GM23338 (cell line): Measurements from ENCODE around the gene JRKL. TPM values are rescaled to one million over a fixed set of nuclear protein-coding genes. Genes with fewer than 3 reads are reported as not detected.

Experiments used
- ATAC-seq: fragments of 200-7000 bp; cut with Tn5 transposase; 3 replicates; pipeline ENCODE4 v1.9.1; 2020
- DNase-seq: peaks from one replicate; pipeline ENCODE4 v3.0.0-alpha.2; 2015; ENCODE audit warnings: low spot score
- H2AFZ ChIP-seq: fragments of 200-600 bp; sonication (generic); 2 replicates; pipeline ENCODE4 v1.8.0; 2016; ENCODE audit warnings: antibody characterized with exemption, mild to moderate bottlenecking, moderate library complexity
- H3F3A ChIP-seq: fragments of 200-600 bp; sonication (generic); replicated peaks from 2 replicates; pipeline ENCODE4 v1.8.0; 2017; ENCODE audit warnings: antibody characterized with exemption, mixed run types, low read depth
- H3K27ac ChIP-seq: fragments of 200-600 bp; sonication (generic); 2 replicates; pipeline ENCODE4 v1.6.1; 2016; ENCODE audit warnings: low read depth
- H3K27me3 ChIP-seq: fragments of 200-600 bp; sonication (generic); 2 replicates; pipeline ENCODE4 v1.8.0; 2016; ENCODE audit warnings: mild to moderate bottlenecking, mixed run types, moderate library complexity; ENCODE audit not compliant: insufficient read depth
- H3K36me3 ChIP-seq: fragments of 200-600 bp; sonication (generic); 2 replicates; pipeline ENCODE4 v1.8.0; 2016; ENCODE audit warnings: mild to moderate bottlenecking; ENCODE audit not compliant: insufficient read depth
- H3K4me1 ChIP-seq: fragments of 200-600 bp; sonication (generic); 2 replicates; pipeline ENCODE4 v1.8.0; 2016; ENCODE audit warnings: mild to moderate bottlenecking, moderate library complexity; ENCODE audit not compliant: insufficient read depth
- H3K4me2 ChIP-seq: fragments of 200-600 bp; sonication (generic); 2 replicates; pipeline ENCODE4 v1.7.1; 2017; ENCODE audit warnings: mixed run types
- H3K4me3 ChIP-seq: fragments of 200-600 bp; sonication (generic); 2 replicates; pipeline ENCODE4 v1.6.1; 2016; ENCODE audit warnings: mixed run types
- H3K79me2 ChIP-seq: fragments of 200-600 bp; sonication (generic); replicated peaks from 2 replicates; pipeline ENCODE4 v1.8.0; 2017; ENCODE audit warnings: mild to moderate bottlenecking; ENCODE audit not compliant: insufficient read depth
- H3K9me2 ChIP-seq: fragments of 200-600 bp; sonication (generic); 2 replicates; pipeline ENCODE4 v1.8.0; 2017; ENCODE audit not compliant: insufficient read depth
- H4K20me1 ChIP-seq: fragments of 200-600 bp; sonication (generic); replicated peaks from 2 replicates; pipeline ENCODE4 v1.8.0; 2017; ENCODE audit warnings: mild to moderate bottlenecking; ENCODE audit not compliant: insufficient read depth
- H3K27ac Mint-ChIP-seq: 2 replicates; pipeline ENCODE4 v1.8.0; 2020; ENCODE audit warnings: inconsistent platforms, mild to moderate bottlenecking, moderate library complexity, mixed read lengths
- H3K27me3 Mint-ChIP-seq: 3 replicates; pipeline ENCODE4 v1.8.0; 2022; ENCODE audit warnings: low read depth, mild to moderate bottlenecking, moderate library complexity, mixed read lengths, inconsistent platforms; ENCODE audit not compliant: insufficient read depth, poor library complexity
- H3K36me3 Mint-ChIP-seq: 3 replicates; pipeline ENCODE4 v1.8.0; 2021; ENCODE audit warnings: low read depth, mild to moderate bottlenecking, inconsistent platforms, moderate library complexity, mixed read lengths
- H3K4me1 Mint-ChIP-seq: 3 replicates; pipeline ENCODE4 v1.8.0; 2020; ENCODE audit warnings: mild to moderate bottlenecking, inconsistent platforms, mixed read lengths
- H3K4me3 Mint-ChIP-seq: 3 replicates; pipeline ENCODE4 v1.8.0; 2021; ENCODE audit warnings: moderate library complexity, mild to moderate bottlenecking, inconsistent platforms, mixed read lengths
- H3K9me3 Mint-ChIP-seq: 3 replicates; pipeline ENCODE4 v1.8.0; 2020; ENCODE audit warnings: moderate library complexity, mild to moderate bottlenecking, inconsistent platforms, mixed read lengths
- CREB1 ChIP-seq: fragments of 250-450 bp; sonication (Bioruptor Pico); IDR thresholded peaks from 2 replicates; pipeline ENCODE4 v1.5.0; 2020; ENCODE audit warnings: low read depth, mild to moderate bottlenecking, moderate library complexity
- EZH2 ChIP-seq: fragments of 200-600 bp; sonication (generic); IDR thresholded peaks from one replicate; pipeline ENCODE4 v1.8.0; 2017; ENCODE audit warnings: antibody characterized with exemption, mild to moderate bottlenecking, low read depth; ENCODE audit not compliant: unreplicated experiment
- EZH2phosphoT487 ChIP-seq: fragments of 200-600 bp; sonication (generic); IDR thresholded peaks from one replicate; pipeline ENCODE4 v1.8.1; 2018; ENCODE audit warnings: antibody characterized with exemption; ENCODE audit not compliant: unreplicated experiment
- ZNF114 ChIP-seq: fragments of 250-450 bp; sonication (Bioruptor Pico); IDR thresholded peaks from 2 replicates; pipeline ENCODE4 v1.5.0; 2020; ENCODE audit warnings: mild to moderate bottlenecking, moderate library complexity
- polyA plus RNA-seq: library from polyadenylated mRNA; unstranded; fragments of >200 nt; fragmentation: Nextera tagmentation; extraction: Ambion mirVana; gene quantifications from 2 replicates; pipeline ENCODE4 v1.2.1, GENCODE V29; 2016
- total RNA-seq: library from RNA; depleted of rRNA; stranded (reverse); fragments of >200 nt; shearing (Covaris generic); gene quantifications from 2 replicates; pipeline ENCODE4 v1.2.3, GENCODE V29; 2014
- TF ChIP-seq, protein P1 (sequence below): fragments of 250-450 bp; sonication (Bioruptor Pico); IDR thresholded peaks from 2 replicates; pipeline ENCODE4 v1.5.0; 2020; ENCODE audit warnings: mild to moderate bottlenecking, moderate library complexity
- TF ChIP-seq, protein P2 (sequence below), 2 experiments: fragments of 200-600 bp in 1 of 2; sonication (generic) in 1 of 2; conservative IDR thresholded peaks; 2 replicates each; pipeline versions ENCODE4 v1.5.1 to v1.6.1; 2016 to 2017; ENCODE audit warnings: antibody characterized with exemption in 2 of 2, low read depth in 2 of 2, mild to moderate bottlenecking in 2 of 2, moderate library complexity in 1 of 2

JRKL gene
- total and polyA plus RNA-seq, 2 experiments from 2014 or later: 3.8 to 5.2 TPM

DNA sequence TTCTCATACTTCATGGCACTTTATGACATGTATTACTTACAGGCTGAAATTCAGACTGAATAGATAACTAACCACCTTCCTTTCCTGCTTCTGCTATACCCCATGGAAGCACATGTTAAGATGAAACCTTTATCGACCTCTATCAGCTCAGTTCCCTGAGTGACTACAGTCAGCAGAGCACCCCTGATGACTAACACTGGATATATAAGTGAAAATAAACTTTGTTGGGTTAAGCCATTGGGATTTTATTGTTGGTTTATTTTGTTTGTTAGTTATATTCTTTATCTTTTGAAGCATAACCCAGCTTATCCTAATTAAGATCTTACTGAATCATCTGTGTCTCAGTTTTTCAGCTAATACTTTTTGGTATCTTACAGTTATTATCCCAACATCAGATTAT is 23.8 kb upstream of the JRKL start (continued):
- TF ChIP-seq, protein P1, sequence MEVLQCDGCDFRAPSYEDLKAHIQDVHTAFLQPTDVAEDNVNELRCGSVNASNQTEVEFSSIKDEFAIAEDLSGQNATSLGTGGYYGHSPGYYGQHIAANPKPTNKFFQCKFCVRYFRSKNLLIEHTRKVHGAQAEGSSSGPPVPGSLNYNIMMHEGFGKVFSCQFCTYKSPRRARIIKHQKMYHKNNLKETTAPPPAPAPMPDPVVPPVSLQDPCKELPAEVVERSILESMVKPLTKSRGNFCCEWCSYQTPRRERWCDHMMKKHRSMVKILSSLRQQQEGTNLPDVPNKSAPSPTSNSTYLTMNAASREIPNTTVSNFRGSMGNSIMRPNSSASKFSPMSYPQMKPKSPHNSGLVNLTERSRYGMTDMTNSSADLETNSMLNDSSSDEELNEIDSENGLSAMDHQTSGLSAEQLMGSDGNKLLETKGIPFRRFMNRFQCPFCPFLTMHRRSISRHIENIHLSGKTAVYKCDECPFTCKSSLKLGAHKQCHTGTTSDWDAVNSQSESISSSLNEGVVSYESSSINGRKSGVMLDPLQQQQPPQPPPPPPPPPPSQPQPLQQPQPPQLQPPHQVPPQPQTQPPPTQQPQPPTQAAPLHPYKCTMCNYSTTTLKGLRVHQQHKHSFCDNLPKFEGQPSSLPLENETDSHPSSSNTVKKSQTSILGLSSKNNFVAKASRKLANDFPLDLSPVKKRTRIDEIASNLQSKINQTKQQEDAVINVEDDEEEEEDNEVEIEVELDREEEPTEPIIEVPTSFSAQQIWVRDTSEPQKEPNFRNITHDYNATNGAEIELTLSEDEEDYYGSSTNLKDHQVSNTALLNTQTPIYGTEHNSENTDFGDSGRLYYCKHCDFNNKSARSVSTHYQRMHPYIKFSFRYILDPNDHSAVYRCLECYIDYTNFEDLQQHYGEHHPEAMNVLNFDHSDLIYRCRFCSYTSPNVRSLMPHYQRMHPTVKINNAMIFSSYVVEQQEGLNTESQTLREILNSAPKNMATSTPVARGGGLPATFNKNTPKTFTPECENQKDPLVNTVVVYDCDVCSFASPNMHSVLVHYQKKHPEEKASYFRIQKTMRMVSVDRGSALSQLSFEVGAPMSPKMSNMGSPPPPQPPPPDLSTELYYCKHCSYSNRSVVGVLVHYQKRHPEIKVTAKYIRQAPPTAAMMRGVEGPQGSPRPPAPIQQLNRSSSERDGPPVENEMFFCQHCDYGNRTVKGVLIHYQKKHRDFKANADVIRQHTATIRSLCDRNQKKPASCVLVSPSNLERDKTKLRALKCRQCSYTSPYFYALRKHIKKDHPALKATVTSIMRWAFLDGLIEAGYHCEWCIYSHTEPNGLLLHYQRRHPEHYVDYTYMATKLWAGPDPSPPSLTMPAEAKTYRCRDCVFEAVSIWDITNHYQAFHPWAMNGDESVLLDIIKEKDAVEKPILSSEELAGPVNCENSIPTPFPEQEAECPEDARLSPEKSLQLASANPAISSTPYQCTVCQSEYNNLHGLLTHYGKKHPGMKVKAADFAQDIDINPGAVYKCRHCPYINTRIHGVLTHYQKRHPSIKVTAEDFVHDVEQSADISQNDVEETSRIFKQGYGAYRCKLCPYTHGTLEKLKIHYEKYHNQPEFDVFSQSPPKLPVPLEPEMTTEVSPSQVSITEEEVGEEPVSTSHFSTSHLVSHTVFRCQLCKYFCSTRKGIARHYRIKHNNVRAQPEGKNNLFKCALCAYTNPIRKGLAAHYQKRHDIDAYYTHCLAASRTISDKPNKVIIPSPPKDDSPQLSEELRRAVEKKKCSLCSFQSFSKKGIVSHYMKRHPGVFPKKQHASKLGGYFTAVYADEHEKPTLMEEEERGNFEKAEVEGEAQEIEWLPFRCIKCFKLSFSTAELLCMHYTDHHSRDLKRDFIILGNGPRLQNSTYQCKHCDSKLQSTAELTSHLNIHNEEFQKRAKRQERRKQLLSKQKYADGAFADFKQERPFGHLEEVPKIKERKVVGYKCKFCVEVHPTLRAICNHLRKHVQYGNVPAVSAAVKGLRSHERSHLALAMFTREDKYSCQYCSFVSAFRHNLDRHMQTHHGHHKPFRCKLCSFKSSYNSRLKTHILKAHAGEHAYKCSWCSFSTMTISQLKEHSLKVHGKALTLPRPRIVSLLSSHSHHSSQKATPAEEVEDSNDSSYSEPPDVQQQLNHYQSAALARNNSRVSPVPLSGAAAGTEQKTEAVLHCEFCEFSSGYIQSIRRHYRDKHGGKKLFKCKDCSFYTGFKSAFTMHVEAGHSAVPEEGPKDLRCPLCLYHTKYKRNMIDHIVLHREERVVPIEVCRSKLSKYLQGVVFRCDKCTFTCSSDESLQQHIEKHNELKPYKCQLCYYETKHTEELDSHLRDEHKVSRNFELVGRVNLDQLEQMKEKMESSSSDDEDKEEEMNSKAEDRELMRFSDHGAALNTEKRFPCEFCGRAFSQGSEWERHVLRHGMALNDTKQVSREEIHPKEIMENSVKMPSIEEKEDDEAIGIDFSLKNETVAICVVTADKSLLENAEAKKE (CRISPR knock-in tag): no peak
- TF ChIP-seq CREB1 (CRISPR knock-in tag) (no peak), EZH2 (no peak), EZH2phosphoT487 (no peak), ZNF114 (no peak)
- TF ChIP-seq, protein P2, sequence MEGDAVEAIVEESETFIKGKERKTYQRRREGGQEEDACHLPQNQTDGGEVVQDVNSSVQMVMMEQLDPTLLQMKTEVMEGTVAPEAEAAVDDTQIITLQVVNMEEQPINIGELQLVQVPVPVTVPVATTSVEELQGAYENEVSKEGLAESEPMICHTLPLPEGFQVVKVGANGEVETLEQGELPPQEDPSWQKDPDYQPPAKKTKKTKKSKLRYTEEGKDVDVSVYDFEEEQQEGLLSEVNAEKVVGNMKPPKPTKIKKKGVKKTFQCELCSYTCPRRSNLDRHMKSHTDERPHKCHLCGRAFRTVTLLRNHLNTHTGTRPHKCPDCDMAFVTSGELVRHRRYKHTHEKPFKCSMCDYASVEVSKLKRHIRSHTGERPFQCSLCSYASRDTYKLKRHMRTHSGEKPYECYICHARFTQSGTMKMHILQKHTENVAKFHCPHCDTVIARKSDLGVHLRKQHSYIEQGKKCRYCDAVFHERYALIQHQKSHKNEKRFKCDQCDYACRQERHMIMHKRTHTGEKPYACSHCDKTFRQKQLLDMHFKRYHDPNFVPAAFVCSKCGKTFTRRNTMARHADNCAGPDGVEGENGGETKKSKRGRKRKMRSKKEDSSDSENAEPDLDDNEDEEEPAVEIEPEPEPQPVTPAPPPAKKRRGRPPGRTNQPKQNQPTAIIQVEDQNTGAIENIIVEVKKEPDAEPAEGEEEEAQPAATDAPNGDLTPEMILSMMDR (conservative IDR thresholded peaks at IDR 0.05; ENCODE audit: low read depth in 2 of 2): no peak

DNA sequence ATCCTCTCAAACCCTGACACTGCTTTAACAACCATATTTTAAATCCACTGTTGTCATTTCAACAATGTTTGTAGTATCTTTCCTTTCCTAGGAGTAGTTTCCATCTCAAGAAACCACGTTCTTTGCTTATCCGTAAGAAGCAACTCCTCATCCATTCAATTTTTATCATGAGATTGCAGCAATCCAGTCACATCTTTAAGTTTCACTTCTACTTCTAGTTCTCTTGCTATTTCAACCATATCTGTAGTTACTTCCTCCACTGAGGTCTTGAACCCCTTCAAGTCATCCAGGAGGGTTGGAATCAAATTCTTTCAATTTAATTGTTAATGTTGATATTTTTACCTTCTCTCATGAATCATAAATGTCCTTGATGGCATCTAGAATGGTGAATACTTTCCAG is 22.5 kb upstream of the JRKL start:
- Histone ChIP-seq H3K36me3 (peaks cover 4% of the 10 kb centered on the region; the same call in 1 of the 2 replicates), H3K27ac (no peak overlapping the region), H3K4me1 (no peaks in the 10 kb centered on the region), H3K4me3 (no peak overlapping the region), H3K4me2 (no peak overlapping the region), H4K20me1 (no peaks in the 10 kb centered on the region), H3K27me3 (no peaks in the 10 kb centered on the region), H2AFZ (no peak overlapping the region), H3K9me2 (peaks cover 6% of the 10 kb centered on the region; the same call in 1 of the 2 replicates), H3F3A (no peaks in the 10 kb centered on the region), H3K79me2 (no peaks in the 10 kb centered on the region)
- Mint-ChIP-seq H3K36me3 (peaks cover 22% of the 10 kb centered on the region), H3K27me3 (no peaks in the 10 kb centered on the region), H3K9me3 (peaks cover 4% of the 10 kb centered on the region; the same call in 2 of the 3 replicates), H3K4me1 (no peaks in the 10 kb centered on the region), H3K27ac (no peak overlapping the region), H3K4me3 (no peak overlapping the region)
- no peak for ATAC-seq
- no peak for DNase-seq
- TF ChIP-seq, protein P2 (conservative IDR thresholded peaks at IDR 0.05; ENCODE audit: low read depth in 2 of 2): no peak
- TF ChIP-seq CREB1 (CRISPR knock-in tag): no peak
- no peak for TF ChIP-seq ZNF114
